WTC11 (cell line): ENCODE measurements around the gene TRABD2A. TPM values are rescaled to one million over a fixed set of nuclear protein-coding genes. Genes with fewer than 3 reads are reported as not detected.

ENCODE experiments used
- ATAC-seq: fragments of 200-7000 bp; cut with Tn5 transposase; 2 replicates; pipeline ENCODE4 v1.10.0; 2021; ENCODE audit warnings: mild to moderate bottlenecking, moderate library complexity
- CTCF ChIA-PET: fragments of 300-600 bp; sonication (Branson Sonifier 250); formaldehyde crosslinking; loops from one replicate; lab custom pipeline; 2021; ENCODE audit warnings: antibody characterized with exemption; lab: Charles Lee
- POLR2A ChIA-PET: fragments of 350-600 bp; sonication (Branson Sonifier 250); formaldehyde crosslinking; loops from one replicate; lab custom pipeline; 2021; ENCODE audit warnings: antibody characterized with exemption; lab: Charles Lee
- DNase-seq: peaks from one replicate; pipeline ENCODE4 v3.0.0; 2021; ENCODE audit warnings: low spot score
- H3K27ac Mint-ChIP-seq: 2 replicates; pipeline ENCODE4 v1.8.0; 2021; ENCODE audit warnings: mixed read lengths
- H3K27me3 Mint-ChIP-seq: 2 replicates; pipeline ENCODE4 v1.8.0; 2021; ENCODE audit warnings: low read depth, mild to moderate bottlenecking, moderate library complexity, mixed read lengths
- H3K36me3 Mint-ChIP-seq: 2 replicates; pipeline ENCODE4 v1.8.0; 2021; ENCODE audit warnings: mixed read lengths
- H3K4me1 Mint-ChIP-seq: 2 replicates; pipeline ENCODE4 v1.8.0; 2022; ENCODE audit warnings: mixed read lengths
- H3K4me3 Mint-ChIP-seq: 2 replicates; pipeline ENCODE4 v1.8.0; 2021; ENCODE audit warnings: mild to moderate bottlenecking, moderate library complexity, mixed read lengths
- H3K9me3 Mint-ChIP-seq: 2 replicates; pipeline ENCODE4 v1.8.0; 2021; ENCODE audit warnings: mixed read lengths
- AR ChIP-seq: fragments of 250-450 bp; sonication (Bioruptor Pico); IDR thresholded peaks from 2 replicates; pipeline ENCODE4 v1.9.0; 2021; ENCODE audit warnings: mild to moderate bottlenecking
- ATF2 ChIP-seq: sonication (generic); formaldehyde crosslinking; IDR thresholded peaks from 2 replicates; pipeline ENCODE4 v1.8.1; 2022; ENCODE audit warnings: low read depth, missing genetic modification reagents, borderline replicate concordance
- ELF4 ChIP-seq: sonication (generic); formaldehyde crosslinking; IDR thresholded peaks from 2 replicates; pipeline ENCODE4 v1.8.1; 2022; ENCODE audit warnings: low read depth, mild to moderate bottlenecking, moderate library complexity, missing genetic modification reagents
- KAT7 ChIP-seq: sonication (generic); formaldehyde crosslinking; IDR thresholded peaks from 2 replicates; pipeline ENCODE4 v1.8.1; 2023; ENCODE audit warnings: missing genetic modification reagents, mild to moderate bottlenecking, borderline replicate concordance
- MAX ChIP-seq: sonication (generic); formaldehyde crosslinking; IDR thresholded peaks from 2 replicates; pipeline ENCODE4 v1.8.0; 2022; ENCODE audit warnings: mild to moderate bottlenecking, missing genetic modification reagents
- TEAD1 ChIP-seq: sonication (generic); formaldehyde crosslinking; IDR thresholded peaks from 2 replicates; pipeline ENCODE4 v1.8.0; 2022; ENCODE audit warnings: mild to moderate bottlenecking, missing genetic modification reagents
- ZBTB43 ChIP-seq: sonication (generic); formaldehyde crosslinking; IDR thresholded peaks from 2 replicates; pipeline ENCODE4 v1.8.1; 2023; ENCODE audit warnings: mild to moderate bottlenecking, missing genetic modification reagents
- ZNF263 ChIP-seq: sonication (generic); formaldehyde crosslinking; IDR thresholded peaks from 2 replicates; pipeline ENCODE4 v1.8.1; 2022; ENCODE audit warnings: low read depth, mild to moderate bottlenecking, moderate library complexity, missing genetic modification reagents
- total RNA-seq: library from RNA; stranded (reverse); gene quantifications from 3 replicates; pipeline ENCODE4 v1.2.3, GENCODE V29; 2021
- TF ChIP-seq, protein P1 (sequence below): fragments of 250-450 bp; sonication (Bioruptor Pico); conservative IDR thresholded peaks from 2 replicates; pipeline ENCODE4 v1.9.0; 2021; ENCODE audit warnings: mild to moderate bottlenecking
- TF ChIP-seq, protein P2 (sequence below): fragments of 250-450 bp; sonication (Bioruptor Pico); IDR thresholded peaks from 2 replicates; pipeline ENCODE4 v1.9.0; 2021; ENCODE audit warnings: mild to moderate bottlenecking, borderline replicate concordance
- TF ChIP-seq, protein P3 (sequence below): sonication (generic); formaldehyde crosslinking; IDR thresholded peaks from 2 replicates; pipeline ENCODE4 v1.8.0; 2023; ENCODE audit warnings: mild to moderate bottlenecking, missing genetic modification reagents

TRABD2A gene
- total RNA-seq, 1 experiment from 2014 or later = 12.1 TPM

GRCh38 chr2:84865181-84865783 is 15.6 kb downstream of the TRABD2A start:
- peaks cover 14% of the 10 kb centered on the region for H3K4me1 Mint-ChIP-seq
- no peaks in the 10 kb centered on the region; the same call in 1 of the 2 replicates for H3K27me3 Mint-ChIP-seq
- ChIA-PET CTCF (interaction anchor here (0.5 kb wide), 1 partner anchor 643 kb away, joined by 3 read pairs; no protein-coding TSS in a partner anchor), POLR2A (no interaction called here)
- H3K27ac Mint-ChIP-seq = no peak overlapping the region
- DNase-seq = no peak
- H3K9me3 Mint-ChIP-seq = peaks cover 3% of the 10 kb centered on the region; the same call in 1 of the 2 replicates
- no peaks in the 10 kb centered on the region for H3K36me3 Mint-ChIP-seq
- no peak for ATAC-seq
- no peak for TF ChIP-seq ELF4 (CRISPR knock-in tag)
- TF ChIP-seq, protein P1, sequence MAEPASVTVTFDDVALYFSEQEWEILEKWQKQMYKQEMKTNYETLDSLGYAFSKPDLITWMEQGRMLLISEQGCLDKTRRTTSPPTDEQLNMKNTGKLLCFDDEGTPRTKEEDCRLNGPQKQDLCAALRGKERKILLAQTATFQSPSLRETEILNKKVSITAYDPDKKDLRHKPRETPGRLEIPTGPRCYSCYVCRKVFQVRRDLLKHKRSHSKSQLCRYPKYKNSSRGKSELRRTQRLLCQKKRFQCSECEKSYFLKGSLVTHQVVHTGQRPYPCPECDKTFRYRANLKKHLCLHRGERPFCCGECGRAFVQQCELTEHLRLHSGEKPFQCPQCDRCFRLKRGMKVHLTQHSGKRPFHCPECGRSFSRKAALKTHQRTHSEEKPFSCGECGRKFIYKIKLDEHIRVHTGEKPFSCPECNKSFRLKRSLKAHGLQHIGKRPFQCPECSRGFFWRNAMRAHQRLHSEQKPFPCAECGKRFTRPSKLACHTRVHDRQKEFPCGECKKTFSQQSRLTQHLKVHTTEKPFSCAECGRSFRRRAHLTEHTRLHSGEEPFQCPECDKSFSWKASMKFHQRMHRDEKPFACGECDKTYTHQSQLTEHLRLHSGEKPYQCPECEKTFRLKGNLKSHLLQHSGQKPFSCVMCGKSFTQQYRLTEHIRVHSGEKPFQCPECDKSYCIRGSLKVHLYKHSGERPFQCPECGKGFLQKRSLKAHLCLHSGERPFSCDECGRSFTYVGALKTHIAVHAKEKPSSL (CRISPR knock-in tag) = no peak
- H3K4me3 Mint-ChIP-seq = no peak overlapping the region

GRCh38 chr2:84862006-84862405 is 18.9 kb downstream of the TRABD2A start:
- H3K4me3 Mint-ChIP-seq = no peak overlapping the region
- POLR2A ChIA-PET = interaction anchor here (1.2 kb wide), 1 partner anchor 19 kb away, joined by 3 read pairs; the partner anchor contains the start of gene TRABD2A
- no peaks in the 10 kb centered on the region for H3K9me3 Mint-ChIP-seq
- no peaks in the 10 kb centered on the region for H3K36me3 Mint-ChIP-seq
- H3K27me3 Mint-ChIP-seq = peaks cover 14% of the 10 kb centered on the region
- no peak for ATAC-seq
- no peak overlapping the region; the same call in 1 of the 2 replicates for H3K27ac Mint-ChIP-seq
- H3K4me1 Mint-ChIP-seq = peaks cover 14% of the 10 kb centered on the region
- TF ChIP-seq ZNF263 (CRISPR knock-in tag) (no peak), TEAD1 (CRISPR knock-in tag) (no peak), ZBTB43 (no peak), KAT7 (CRISPR knock-in tag) (no peak), AR (CRISPR knock-in tag) (no peak), ATF2 (CRISPR knock-in tag) (no peak), MAX (CRISPR knock-in tag) (no peak)
- TF ChIP-seq, protein P2, sequence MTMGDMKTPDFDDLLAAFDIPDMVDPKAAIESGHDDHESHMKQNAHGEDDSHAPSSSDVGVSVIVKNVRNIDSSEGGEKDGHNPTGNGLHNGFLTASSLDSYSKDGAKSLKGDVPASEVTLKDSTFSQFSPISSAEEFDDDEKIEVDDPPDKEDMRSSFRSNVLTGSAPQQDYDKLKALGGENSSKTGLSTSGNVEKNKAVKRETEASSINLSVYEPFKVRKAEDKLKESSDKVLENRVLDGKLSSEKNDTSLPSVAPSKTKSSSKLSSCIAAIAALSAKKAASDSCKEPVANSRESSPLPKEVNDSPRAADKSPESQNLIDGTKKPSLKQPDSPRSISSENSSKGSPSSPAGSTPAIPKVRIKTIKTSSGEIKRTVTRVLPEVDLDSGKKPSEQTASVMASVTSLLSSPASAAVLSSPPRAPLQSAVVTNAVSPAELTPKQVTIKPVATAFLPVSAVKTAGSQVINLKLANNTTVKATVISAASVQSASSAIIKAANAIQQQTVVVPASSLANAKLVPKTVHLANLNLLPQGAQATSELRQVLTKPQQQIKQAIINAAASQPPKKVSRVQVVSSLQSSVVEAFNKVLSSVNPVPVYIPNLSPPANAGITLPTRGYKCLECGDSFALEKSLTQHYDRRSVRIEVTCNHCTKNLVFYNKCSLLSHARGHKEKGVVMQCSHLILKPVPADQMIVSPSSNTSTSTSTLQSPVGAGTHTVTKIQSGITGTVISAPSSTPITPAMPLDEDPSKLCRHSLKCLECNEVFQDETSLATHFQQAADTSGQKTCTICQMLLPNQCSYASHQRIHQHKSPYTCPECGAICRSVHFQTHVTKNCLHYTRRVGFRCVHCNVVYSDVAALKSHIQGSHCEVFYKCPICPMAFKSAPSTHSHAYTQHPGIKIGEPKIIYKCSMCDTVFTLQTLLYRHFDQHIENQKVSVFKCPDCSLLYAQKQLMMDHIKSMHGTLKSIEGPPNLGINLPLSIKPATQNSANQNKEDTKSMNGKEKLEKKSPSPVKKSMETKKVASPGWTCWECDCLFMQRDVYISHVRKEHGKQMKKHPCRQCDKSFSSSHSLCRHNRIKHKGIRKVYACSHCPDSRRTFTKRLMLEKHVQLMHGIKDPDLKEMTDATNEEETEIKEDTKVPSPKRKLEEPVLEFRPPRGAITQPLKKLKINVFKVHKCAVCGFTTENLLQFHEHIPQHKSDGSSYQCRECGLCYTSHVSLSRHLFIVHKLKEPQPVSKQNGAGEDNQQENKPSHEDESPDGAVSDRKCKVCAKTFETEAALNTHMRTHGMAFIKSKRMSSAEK (CRISPR knock-in tag) = no peak
- TF ChIP-seq, protein P3, sequence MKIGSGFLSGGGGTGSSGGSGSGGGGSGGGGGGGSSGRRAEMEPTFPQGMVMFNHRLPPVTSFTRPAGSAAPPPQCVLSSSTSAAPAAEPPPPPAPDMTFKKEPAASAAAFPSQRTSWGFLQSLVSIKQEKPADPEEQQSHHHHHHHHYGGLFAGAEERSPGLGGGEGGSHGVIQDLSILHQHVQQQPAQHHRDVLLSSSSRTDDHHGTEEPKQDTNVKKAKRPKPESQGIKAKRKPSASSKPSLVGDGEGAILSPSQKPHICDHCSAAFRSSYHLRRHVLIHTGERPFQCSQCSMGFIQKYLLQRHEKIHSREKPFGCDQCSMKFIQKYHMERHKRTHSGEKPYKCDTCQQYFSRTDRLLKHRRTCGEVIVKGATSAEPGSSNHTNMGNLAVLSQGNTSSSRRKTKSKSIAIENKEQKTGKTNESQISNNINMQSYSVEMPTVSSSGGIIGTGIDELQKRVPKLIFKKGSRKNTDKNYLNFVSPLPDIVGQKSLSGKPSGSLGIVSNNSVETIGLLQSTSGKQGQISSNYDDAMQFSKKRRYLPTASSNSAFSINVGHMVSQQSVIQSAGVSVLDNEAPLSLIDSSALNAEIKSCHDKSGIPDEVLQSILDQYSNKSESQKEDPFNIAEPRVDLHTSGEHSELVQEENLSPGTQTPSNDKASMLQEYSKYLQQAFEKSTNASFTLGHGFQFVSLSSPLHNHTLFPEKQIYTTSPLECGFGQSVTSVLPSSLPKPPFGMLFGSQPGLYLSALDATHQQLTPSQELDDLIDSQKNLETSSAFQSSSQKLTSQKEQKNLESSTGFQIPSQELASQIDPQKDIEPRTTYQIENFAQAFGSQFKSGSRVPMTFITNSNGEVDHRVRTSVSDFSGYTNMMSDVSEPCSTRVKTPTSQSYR (CRISPR knock-in tag) = 0 out of 2 replicates have a peak, but pooled peaks have one; percentile 18
- TF ChIP-seq, all 79 proteins: peak for 1
- CTCF ChIA-PET = interaction anchor here (0.6 to 3.3 kb wide), 7 partner anchors 8 to 121 kb away, joined by 3 to 18 read pairs (median 7); no protein-coding TSS in a partner anchor
- DNase-seq = no peak
